RKO (cell line): Measurements from ENCODE around the gene FSHB.
"Not testable (repeated sequence)": the region's sequence is repeated elsewhere in the genome, so short reads cannot be mapped to it uniquely, and the experiment has no call there.

Experiments used
- DNase-seq: peaks from one replicate; pipeline ENCODE4 v3.0.0-alpha.2; 2016; ENCODE audit warnings: low spot score

Gene FSHB

GRCh38 chr11:30230714-30231113, at the start of gene FSHB:
Gene FSHB (plus strand): TSS chr11:30231014. CDS start chr11:30231903, 889 bp downstream.
- DNase-seq: no peak

GRCh38 chr11:30186748-30187147, 44.1 kb upstream of the FSHB start:
- no peak for DNase-seq

DNA sequence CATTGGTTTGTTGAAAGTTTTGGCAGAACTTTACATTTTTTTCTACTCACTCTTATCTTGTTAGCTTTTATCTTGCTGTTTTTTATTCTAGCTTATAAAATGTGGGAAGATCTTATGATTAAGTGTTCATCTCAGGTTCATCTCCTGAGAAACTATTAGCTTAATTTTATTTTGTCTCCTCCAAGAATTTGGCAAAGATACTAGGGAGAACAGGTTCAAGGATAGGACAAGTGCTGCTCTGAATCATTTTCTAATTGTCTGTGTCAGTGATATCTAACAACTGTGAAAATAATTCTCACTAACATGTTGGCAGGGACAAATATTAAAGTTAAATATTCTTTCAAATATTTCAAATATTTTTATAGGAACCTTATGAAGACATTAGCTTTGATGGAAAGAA, 38.2 kb upstream of the FSHB start:
- no peak for DNase-seq

GRCh38 chr11:30196400-30197206, 34.2 kb upstream of the FSHB start:
- peak; percentile 44 for DNase-seq

GRCh38 chr11:30197869-30198268, 32.9 kb upstream of the FSHB start:
- DNase-seq: no peak

DNA sequence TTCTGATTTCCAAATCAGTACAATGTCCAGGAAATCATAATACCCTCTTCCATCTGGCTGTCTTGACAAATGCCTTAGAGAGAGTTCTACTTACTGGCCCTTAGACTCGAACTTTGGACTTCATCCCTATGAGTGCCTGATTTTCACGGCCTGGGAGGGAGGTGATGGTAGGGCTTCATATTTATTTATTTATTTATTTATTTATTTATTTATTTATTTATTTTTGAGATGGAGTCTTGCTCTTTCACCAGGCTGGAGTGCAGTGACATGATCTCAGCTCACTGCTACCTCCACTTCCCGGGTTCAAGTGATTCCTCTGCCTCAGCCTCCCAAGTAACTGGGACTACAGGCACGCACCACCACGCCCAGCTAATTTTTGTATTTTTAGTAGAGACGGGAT, 27.8 kb upstream of the FSHB start:
- not testable (repeated sequence) for DNase-seq

DNA sequence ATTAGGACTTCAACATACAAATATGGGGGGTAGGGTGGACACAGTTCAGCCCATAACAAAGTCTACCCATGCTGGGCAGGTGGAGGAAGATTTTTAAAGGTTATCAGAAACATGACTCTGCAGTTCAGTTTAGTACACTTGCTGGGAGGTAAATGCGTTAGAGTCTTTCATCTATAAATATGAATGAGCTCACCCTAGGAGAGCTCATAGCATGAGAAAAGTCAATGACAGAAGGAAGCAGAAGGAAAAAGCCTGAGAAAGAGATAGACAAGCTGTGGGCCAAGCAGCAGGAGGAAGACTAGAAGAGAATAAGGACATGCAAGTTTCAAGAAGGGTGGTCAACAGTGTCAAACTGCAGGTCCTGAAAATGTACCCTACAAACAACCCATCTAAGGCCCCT, 27.0 kb upstream of the FSHB start:
- DNase-seq: no peak

GRCh38 chr11:30206249-30206996, 24.4 kb upstream of the FSHB start:
- no peak for DNase-seq

DNA sequence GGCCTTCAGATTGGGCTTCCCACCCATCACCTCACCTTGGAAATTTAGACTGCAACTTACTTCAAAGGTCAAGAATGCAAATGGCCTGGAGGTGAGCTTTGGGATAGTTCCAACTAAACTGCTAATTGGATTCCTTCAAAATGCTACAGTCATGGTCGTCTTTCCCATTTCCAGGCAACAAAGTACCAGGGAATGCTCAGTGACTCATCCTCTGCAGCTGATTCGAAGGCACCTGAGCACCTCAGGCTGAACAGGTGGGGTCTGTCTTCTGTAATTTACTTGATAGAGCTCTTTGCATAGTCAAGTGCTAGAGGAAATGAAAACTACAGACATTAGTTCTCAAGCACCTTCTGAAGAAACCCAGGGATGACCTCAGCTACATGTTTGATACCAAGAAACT, 20.5 kb upstream of the FSHB start:
- no peak for DNase-seq

DNA sequence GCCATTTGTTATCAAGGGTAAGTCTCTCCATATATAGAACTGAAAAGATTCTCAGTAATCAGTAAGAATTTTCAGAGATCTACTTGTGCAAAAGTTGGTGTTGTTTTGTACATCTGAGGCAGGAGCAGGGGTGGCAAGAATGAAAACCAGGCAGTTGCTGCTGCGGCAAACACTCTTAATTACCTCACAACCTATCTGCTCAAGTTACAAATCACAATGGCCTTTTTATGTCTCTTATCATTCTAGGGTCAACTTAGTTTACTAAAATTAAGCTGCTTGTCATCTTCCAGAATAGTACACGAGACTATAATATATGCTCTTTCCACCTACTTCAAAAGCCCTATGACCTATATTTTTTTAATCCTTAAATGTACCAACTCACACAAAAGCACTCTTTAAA, 14.3 kb upstream of the FSHB start:
- DNase-seq: no peak

DNA sequence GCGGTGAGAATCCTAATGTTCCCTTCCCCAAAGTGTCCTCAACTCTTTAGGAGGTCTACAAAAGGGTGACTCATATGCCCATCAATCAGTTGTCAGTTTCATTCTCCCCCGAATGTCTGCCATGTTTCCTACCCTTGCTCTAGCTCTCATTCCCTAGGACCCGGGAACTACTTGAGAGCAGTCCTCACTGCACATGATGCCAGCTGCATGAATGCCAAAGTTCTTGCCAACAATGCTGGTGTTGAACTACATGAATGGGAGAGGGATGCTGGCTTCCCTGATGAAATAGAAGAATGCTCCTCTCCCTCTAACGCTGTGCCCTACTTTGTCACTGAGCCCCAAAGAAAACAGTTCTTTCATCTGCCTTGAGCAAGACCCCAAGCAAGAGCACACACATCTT, 12.5 kb upstream of the FSHB start:
- DNase-seq: no peak

- no peak for DNase-seq
These were observed 5.2 kb upstream of the FSHB start for GRCh38 chr11:30225642-30226041.

DNA sequence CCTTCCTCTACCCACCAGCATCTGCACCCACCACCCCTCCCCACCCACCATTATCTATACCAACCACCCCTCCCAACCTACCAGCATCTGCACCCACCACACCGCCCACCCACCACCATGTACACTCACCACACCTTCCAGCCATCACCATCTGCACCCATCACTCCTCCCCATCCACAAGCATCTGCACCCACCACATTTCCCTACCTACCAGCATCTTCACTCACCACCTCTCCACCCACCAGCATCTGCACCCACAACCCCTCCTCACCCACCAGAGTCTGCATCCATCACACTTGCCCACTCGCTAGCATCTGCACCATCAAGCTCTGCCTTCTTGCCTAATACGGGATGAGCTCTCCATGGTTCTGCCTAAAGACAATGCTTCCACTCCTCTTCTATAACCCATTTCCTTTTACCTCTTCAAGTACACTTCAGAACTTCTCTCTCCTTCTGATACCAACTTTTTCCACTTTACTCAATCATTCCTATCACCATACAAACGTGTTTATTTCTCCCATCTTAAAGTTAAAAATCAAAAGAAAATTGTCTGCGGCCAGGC, 2.4 kb upstream of the FSHB start:
- no peak for DNase-seq

- no peak for DNase-seq
These were observed 8.2 kb downstream of the FSHB start for GRCh38 chr11:30239025-30239424.

DNA sequence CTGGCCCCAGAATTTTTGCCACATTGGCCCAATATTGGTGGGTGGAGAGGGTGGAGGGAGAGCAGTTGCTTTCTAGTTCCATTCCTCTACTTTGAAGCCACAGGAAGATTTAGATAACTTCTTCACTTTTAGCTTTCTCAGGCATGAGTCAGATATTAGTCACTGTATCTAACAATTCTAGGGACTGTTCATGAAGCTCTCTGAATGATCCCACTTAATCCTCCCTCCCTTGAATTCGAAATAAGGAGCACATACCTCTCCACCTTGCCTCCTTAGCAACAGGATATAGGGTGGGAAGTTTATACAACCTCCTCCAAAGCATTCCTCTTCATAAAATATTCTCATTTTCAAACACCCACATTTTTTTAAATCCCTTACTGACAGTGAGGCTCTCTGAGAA, 13.5 kb downstream of the FSHB start:
- peak; percentile 55 for DNase-seq

DNA sequence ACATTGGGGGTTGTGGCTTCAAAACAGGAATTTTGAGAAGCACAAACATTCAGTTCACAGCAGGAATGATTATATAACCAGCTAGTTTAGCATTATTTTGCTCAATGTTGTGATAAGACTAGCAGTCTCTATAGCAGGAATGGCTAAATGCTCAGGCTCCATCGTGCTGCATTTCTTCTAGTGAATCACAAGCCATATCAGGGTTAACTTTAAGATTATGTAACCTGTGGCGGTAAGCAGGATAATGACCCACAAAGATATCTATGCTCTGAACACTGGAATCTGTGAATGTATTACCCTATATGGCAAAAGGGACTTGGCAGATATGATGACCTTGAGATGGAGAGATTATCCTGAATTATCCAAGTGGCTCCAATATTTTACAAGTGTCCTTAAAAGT, 14.8 kb downstream of the FSHB start:
- no peak for DNase-seq

DNA sequence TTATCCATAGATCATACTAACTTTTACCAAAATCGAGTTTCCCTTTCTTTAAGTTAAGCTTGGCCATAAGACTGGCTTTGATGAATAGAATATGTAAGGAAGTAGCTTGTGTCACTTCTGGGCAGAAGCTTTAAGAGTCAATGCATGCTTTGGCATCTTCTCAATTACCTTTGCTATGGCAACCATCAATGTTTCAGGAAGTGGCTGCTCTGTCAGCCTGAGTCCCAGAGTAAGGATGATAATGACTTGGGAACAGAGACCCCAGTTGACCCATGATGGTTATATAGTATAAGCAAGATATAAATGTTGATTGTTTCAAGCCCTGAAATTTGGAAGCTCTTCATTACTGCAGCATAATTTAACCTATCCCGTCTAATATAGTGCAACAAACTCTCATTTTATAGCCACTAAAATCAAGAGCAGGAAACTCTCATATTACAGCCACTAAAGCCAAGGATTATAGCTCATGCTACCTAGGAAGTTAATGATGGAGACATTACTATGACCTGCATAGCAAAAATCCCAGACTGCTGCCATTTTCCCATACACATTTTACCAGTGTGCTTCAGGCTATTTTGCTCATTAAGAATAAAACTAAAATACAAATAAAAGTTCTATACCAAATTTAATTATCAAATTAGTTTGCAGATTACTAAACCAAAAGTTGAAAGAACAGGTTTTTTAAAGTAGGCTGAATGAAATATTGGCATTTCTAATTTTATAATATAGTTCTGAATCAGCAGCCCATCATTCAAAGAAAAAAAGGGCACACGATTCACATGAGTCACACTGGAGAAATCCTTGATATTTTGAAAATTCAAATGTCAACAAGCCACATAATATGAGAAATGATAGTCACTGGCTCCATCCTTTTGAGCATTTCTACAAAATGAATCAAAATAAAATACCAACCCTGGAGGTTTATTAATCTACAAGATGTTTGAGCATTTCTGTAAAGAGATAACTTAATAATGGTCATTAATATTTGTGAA, 23.8 kb downstream of the FSHB start:
- DNase-seq: no peak

DNA sequence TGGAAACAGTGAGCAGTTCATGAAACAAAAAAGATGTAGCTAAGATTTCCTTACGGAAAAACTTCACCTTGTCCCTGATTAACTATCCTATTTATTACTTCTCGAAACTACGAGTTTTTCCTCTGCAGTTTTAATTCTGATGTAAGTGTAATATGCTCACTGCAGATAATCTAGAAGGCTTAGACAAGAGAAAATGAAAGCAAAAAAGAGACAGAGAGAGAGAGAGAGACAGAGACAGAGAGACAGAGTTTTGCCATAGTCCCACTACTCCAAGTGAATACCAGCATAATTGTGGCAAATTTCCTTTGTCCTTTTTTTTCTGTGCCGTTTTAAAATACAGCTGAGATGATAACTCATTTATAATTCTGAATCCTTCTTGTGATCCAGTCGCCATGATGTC, 24.8 kb downstream of the FSHB start:
- DNase-seq: no peak

DNA sequence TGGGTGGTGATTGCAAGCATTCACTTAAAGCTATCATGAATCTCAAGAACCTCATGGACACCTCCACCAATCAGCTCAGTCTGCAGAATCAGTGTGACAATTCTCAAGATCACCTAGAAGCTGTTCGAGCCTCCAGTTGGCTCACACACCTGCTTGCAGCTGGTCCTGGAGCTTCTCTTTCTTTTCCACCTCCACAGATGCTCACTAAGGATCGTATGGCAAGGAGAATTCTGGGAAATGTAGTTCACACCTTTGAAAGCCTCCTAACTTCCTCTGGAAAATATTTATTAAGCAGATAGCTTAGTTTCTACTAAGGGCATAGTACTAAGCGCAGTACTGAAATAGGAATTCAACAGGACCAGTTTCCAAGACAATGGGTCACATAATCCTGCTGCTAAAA, 26.2 kb downstream of the FSHB start:
- no peak for DNase-seq

GRCh38 chr11:30258679-30259078, 27.9 kb downstream of the FSHB start:
- DNase-seq: no peak

GRCh38 chr11:30260813-30261212, 30.0 kb downstream of the FSHB start:
- DNase-seq: no peak

DNA sequence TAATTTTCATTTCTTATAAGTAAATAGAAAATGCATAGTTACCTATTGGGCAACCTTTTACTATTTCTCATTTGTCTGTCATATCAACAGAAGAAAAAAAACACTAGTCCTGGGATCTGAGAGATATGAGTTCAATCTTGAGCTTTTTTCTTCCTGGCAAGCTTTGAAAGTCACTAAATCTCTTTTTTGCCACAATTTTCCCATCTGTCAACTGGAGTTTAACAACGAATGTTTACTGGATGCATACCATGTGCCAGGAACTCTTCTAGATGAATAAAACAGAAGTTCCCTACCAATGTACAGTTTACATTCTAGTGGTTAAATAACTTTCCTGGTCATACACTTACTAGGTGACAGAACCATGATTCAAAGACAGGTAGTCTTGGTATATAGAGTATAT, 31.0 kb downstream of the FSHB start:
- no peak for DNase-seq
